ENCODE results near the gene PTPRD.

GRCh38 chr9:8880060-8880459, 1732.7 kb downstream of the PTPRD start:
- TF ChIP-seq, protein P1, sequence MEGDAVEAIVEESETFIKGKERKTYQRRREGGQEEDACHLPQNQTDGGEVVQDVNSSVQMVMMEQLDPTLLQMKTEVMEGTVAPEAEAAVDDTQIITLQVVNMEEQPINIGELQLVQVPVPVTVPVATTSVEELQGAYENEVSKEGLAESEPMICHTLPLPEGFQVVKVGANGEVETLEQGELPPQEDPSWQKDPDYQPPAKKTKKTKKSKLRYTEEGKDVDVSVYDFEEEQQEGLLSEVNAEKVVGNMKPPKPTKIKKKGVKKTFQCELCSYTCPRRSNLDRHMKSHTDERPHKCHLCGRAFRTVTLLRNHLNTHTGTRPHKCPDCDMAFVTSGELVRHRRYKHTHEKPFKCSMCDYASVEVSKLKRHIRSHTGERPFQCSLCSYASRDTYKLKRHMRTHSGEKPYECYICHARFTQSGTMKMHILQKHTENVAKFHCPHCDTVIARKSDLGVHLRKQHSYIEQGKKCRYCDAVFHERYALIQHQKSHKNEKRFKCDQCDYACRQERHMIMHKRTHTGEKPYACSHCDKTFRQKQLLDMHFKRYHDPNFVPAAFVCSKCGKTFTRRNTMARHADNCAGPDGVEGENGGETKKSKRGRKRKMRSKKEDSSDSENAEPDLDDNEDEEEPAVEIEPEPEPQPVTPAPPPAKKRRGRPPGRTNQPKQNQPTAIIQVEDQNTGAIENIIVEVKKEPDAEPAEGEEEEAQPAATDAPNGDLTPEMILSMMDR (conservative IDR thresholded peaks at IDR 0.05; ENCODE audit: low read length) = no peak
- TF ChIP-seq EZH2phosphoT487 (IDR thresholded peaks at IDR 0.05; ENCODE audit: borderline replicate concordance, low read depth, low read length) = no peak

Measured in OCI-LY7 (cell line).